Fibroblast of lung (primary cell): ENCODE data around the gene MED15. TPM values are rescaled to one million over a fixed set of nuclear protein-coding genes. Genes with fewer than 3 reads are reported as not detected.
"Not testable (repeated sequence)": the region's sequence is repeated elsewhere in the genome, so short reads cannot be mapped to it uniquely, and the experiment has no call there.

Experiments used
- DNase-seq, 2 donors: peaks; one replicate each; pipeline versions ENCODE4 v3.0.0 to v3.0.0-alpha.2; 2010; ENCODE audit warnings: low read depth in 2 of 2
- H2AFZ ChIP-seq: 2 replicates; pipeline ENCODE4 v1.5.1; 2012; ENCODE audit warnings: low read length, control low read depth, inconsistent platforms
- H3K27ac ChIP-seq: 2 replicates; pipeline ENCODE4 v1.5.1; 2011; ENCODE audit warnings: low read length, control low read depth; ENCODE audit not compliant: insufficient read depth
- H3K27me3 ChIP-seq: 2 replicates; pipeline ENCODE4 v1.5.1; 2011; ENCODE audit warnings: mild to moderate bottlenecking, low read length; ENCODE audit not compliant: control insufficient read depth, insufficient read depth
- H3K36me3 ChIP-seq: 2 replicates; pipeline ENCODE4 v1.5.1; 2011; ENCODE audit warnings: low read length; ENCODE audit not compliant: control insufficient read depth, insufficient read depth
- H3K4me1 ChIP-seq: 2 replicates; pipeline ENCODE4 v1.5.1; 2011; ENCODE audit warnings: low read length; ENCODE audit not compliant: control insufficient read depth, insufficient read depth; ENCODE audit errors: extremely low read depth
- H3K4me2 ChIP-seq: 2 replicates; pipeline ENCODE4 v1.5.1; 2011; ENCODE audit warnings: low read length, control low read depth; ENCODE audit not compliant: insufficient read depth; ENCODE audit errors: extremely low read depth
- H3K4me3 ChIP-seq, 4 experiments: fragments of 200-600 bp in 1 of 4; sonication (generic) in 1 of 4; replicated peaks in 1 of 4; 2 replicates each; pipeline ENCODE4 v1.5.1; 2011 to 2016; ENCODE audit warnings: low read length in 4 of 4, low read depth in 3 of 4, mild to moderate bottlenecking in 3 of 4, control low read depth in 2 of 4, inconsistent platforms in 1 of 4, mixed read lengths in 1 of 4; ENCODE audit not compliant: insufficient read depth in 1 of 4; ENCODE audit errors: control extremely low read depth in 1 of 4
- H3K79me2 ChIP-seq: 2 replicates; pipeline ENCODE4 v1.5.1; 2012; ENCODE audit warnings: mild to moderate bottlenecking, low read length, inconsistent platforms; ENCODE audit not compliant: control insufficient read depth, insufficient read depth
- H3K9ac ChIP-seq: 2 replicates; pipeline ENCODE4 v1.5.1; 2011; ENCODE audit warnings: mild to moderate bottlenecking, low read length, control low read depth; ENCODE audit not compliant: insufficient read depth
- H3K9me3 ChIP-seq: 2 replicates; pipeline ENCODE4 v1.5.1; 2012; ENCODE audit warnings: low read depth, low read length; ENCODE audit not compliant: control insufficient read depth, insufficient read depth
- H4K20me1 ChIP-seq: 2 replicates; pipeline ENCODE4 v1.5.1; 2011; ENCODE audit warnings: low read length; ENCODE audit not compliant: control insufficient read depth, insufficient read depth; ENCODE audit errors: extremely low read depth
- EZH2 ChIP-seq: IDR thresholded peaks from 2 replicates; pipeline ENCODE4 v1.5.1; 2012; ENCODE audit warnings: low read length, control low read depth, mild to moderate bottlenecking; ENCODE audit errors: missing control alignments
- polyA plus RNA-seq, 2 donors: library from polyadenylated mRNA; depleted of rRNA in 1 of 2; stranded (reverse) in 1 of 2; unstranded in 1 of 2; fragments of >200 nt; gene quantifications; 2 replicates each; pipeline ENCODE4 v1.2.1, GENCODE V29; 2011 to 2012; ENCODE audit warnings: missing spikeins in 1 of 2
- total RNA-seq: library from RNA; depleted of rRNA; stranded (reverse); fragments of >200 nt; gene quantifications from 2 replicates; pipeline ENCODE4 v1.2.1, GENCODE V29; 2014
- TF ChIP-seq, protein P1 (sequence below), 2 donors: IDR thresholded peaks in 1 of 2; conservative IDR thresholded peaks in 1 of 2; 1 replicate in 1 of 2; 2 replicates in 1 of 2; pipeline ENCODE4 v1.5.1; 2011 to 2012; ENCODE audit warnings: low read length in 2 of 2, control low read depth in 1 of 2, inconsistent platforms in 1 of 2, low read depth in 1 of 2, mild to moderate bottlenecking in 1 of 2

MED15 gene
- total and polyA plus RNA-seq, 2 donors (not counting 1 experiment from before 2014, with no cell fraction given): 28.6 TPM

- no peak for TF ChIP-seq EZH2
- TF ChIP-seq, protein P1, sequence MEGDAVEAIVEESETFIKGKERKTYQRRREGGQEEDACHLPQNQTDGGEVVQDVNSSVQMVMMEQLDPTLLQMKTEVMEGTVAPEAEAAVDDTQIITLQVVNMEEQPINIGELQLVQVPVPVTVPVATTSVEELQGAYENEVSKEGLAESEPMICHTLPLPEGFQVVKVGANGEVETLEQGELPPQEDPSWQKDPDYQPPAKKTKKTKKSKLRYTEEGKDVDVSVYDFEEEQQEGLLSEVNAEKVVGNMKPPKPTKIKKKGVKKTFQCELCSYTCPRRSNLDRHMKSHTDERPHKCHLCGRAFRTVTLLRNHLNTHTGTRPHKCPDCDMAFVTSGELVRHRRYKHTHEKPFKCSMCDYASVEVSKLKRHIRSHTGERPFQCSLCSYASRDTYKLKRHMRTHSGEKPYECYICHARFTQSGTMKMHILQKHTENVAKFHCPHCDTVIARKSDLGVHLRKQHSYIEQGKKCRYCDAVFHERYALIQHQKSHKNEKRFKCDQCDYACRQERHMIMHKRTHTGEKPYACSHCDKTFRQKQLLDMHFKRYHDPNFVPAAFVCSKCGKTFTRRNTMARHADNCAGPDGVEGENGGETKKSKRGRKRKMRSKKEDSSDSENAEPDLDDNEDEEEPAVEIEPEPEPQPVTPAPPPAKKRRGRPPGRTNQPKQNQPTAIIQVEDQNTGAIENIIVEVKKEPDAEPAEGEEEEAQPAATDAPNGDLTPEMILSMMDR (conservative IDR thresholded peaks at IDR 0.05 in 1 of 2, IDR thresholded peaks at IDR 0.05 in 1 of 2; ENCODE audit: low read depth in 1 of 2, low read length in 2 of 2): no peak
- H4K20me1 ChIP-seq: no peaks in the 10 kb centered on the region
- no peaks in the 10 kb centered on the region for H3K9me3 ChIP-seq
- no peak for DNase-seq
- H3K4me1 ChIP-seq: no peaks in the 10 kb centered on the region
- peaks cover 6% of the 10 kb centered on the region for H3K36me3 ChIP-seq
- H3K4me3 ChIP-seq: no peak overlapping the region
- H3K27me3 ChIP-seq: no peaks in the 10 kb centered on the region
- no peak overlapping the region for H3K27ac ChIP-seq
- H3K9ac ChIP-seq: no peak overlapping the region
- no peak overlapping the region for H3K4me2 ChIP-seq
- no peak overlapping the region for H2AFZ ChIP-seq
- no peaks in the 10 kb centered on the region for H3K79me2 ChIP-seq
These were observed 34.6 kb upstream of the MED15 start for GRCh38 chr22:20472629-20473442.

GRCh38 chr22:20475115-20475436, 32.3 kb upstream of the MED15 start:
- H3K9me3 ChIP-seq: no peaks in the 10 kb centered on the region
- TF ChIP-seq EZH2: no peak
- TF ChIP-seq, protein P1 (conservative IDR thresholded peaks at IDR 0.05 in 1 of 2, IDR thresholded peaks at IDR 0.05 in 1 of 2; ENCODE audit: low read depth in 1 of 2, low read length in 2 of 2): no peak
- no peak for DNase-seq

GRCh38 chr22:20475569-20475968, 31.8 kb upstream of the MED15 start:
- not testable (repeated sequence) for H3K4me2 ChIP-seq, H3K4me1 ChIP-seq, H3K27ac ChIP-seq, H3K4me3 ChIP-seq, DNase-seq, H3K9me3 ChIP-seq, H3K79me2 ChIP-seq, H4K20me1 ChIP-seq, H3K9ac ChIP-seq, H2AFZ ChIP-seq, H3K36me3 ChIP-seq, H3K27me3 ChIP-seq

More at GRCh38 chr22:20475115-20475436, 32.3 kb upstream of the MED15 start:
- Histone ChIP-seq H2AFZ (no peak overlapping the region), H3K36me3 (peaks cover 6% of the 10 kb centered on the region), H3K27me3 (no peaks in the 10 kb centered on the region), H3K9ac (no peak overlapping the region), H4K20me1 (no peaks in the 10 kb centered on the region), H3K4me2 (no peak overlapping the region), H3K27ac (no peak overlapping the region), H3K4me3 (no peak overlapping the region), H3K79me2 (no peaks in the 10 kb centered on the region), H3K4me1 (no peaks in the 10 kb centered on the region)

DNA sequence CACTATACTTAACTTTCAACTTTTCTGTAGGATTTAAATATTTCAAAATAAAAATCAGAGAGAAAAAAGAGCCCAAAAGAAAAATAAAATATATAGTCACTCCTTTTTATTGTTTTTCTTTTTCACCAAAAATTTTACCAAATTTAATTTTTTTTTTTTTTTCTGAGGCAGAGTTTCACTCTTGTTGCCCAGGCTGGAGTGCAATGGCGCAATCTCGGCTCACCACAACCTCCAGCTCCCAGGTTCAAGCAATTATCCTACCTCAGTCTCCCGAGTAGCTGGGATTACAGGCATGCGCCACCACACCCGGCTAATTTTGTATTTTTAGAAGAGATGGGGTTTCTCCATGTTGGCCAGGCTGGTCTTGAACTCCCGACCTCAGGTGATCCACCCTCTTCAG, 29.4 kb upstream of the MED15 start:
- DNase-seq, H3K9me3 ChIP-seq, H3K27ac ChIP-seq, H3K36me3 ChIP-seq, H3K27me3 ChIP-seq, H2AFZ ChIP-seq, H3K79me2 ChIP-seq, H3K4me3 ChIP-seq, H3K9ac ChIP-seq, H3K4me1 ChIP-seq, H4K20me1 ChIP-seq, H3K4me2 ChIP-seq: not testable (repeated sequence)
